HepG2 (cell line): ENCODE data around the gene CTDSP1. TPM values are rescaled to one million over a fixed set of nuclear protein-coding genes. Genes with fewer than 3 reads are reported as not detected.

ENCODE experiments used
- ATAC-seq: fragments of 200-7000 bp; cut with Tn5 transposase; 3 replicates; pipeline ENCODE4 v1.9.1; 2020; ENCODE audit warnings: mild to moderate bottlenecking, moderate library complexity
- BruUV-seq: library from RNA; stranded (reverse); fragments of 400-500 nt; replicated peaks from 2 replicates; lab custom pipeline; 2021; lab: Mats Ljungman, UMichigan
- CTCF ChIA-PET: fragments of 300-600 bp; formaldehyde crosslinking; extraction: SDS; loops from one replicate; lab custom pipeline; 2021; ENCODE audit warnings: low total read pairs, inconsistent platforms, low intra/inter-chr PET ratio; lab: Yijun Ruan, JAX
- POLR2A ChIA-PET: fragments of 350-600 bp; sonication (Branson Sonifier 250); formaldehyde crosslinking; loops from one replicate; lab custom pipeline; 2020; ENCODE audit warnings: antibody characterized with exemption, inconsistent platforms; lab: Yijun Ruan, JAX
- DNase-seq: peaks from one replicate; pipeline ENCODE4 v3.0.0-alpha.2; 2015; ENCODE audit warnings: low spot score
- FAIRE-seq: peaks from 3 replicates; lab custom pipeline; 2011; peaks lifted over from hg19 to GRCh38; lab: Jason Lieb, UNC
- H2AFZ ChIP-seq: one replicate; pipeline ENCODE4 v1.6.1; 2011; ENCODE audit warnings: low read length, inconsistent platforms
- H3K27ac ChIP-seq: fragments of 300-600 bp; 3 replicates; pipeline ENCODE4 v1.8.0; 2011; ENCODE audit warnings: mixed run types, mild to moderate bottlenecking, mixed read lengths, low read length, inconsistent platforms; ENCODE audit not compliant: insufficient read depth; ENCODE audit errors: extremely low read length
- H3K27me3 ChIP-seq, 2 experiments: fragments of 200-600 bp in 1 of 2; 2 replicates in 1 of 2; 3 replicates in 1 of 2; pipeline versions ENCODE4 v1.6.0 to v1.8.0; 2011; ENCODE audit warnings: low read length in 2 of 2, mild to moderate bottlenecking in 2 of 2, moderate library complexity in 2 of 2, inconsistent platforms in 1 of 2; ENCODE audit not compliant: insufficient read depth in 2 of 2, control insufficient read depth in 1 of 2
- H3K36me3 ChIP-seq, 2 experiments: fragments of 200-600 bp in 1 of 2; replicated peaks in 1 of 2; 2 replicates in 1 of 2; 3 replicates in 1 of 2; pipeline versions ENCODE4 v1.5.1 to v1.8.0; 2011; ENCODE audit warnings: low read length in 2 of 2, inconsistent platforms in 1 of 2; ENCODE audit not compliant: insufficient read depth in 2 of 2, control insufficient read depth in 1 of 2
- H3K4me1 ChIP-seq: 2 replicates; pipeline ENCODE4 v1.5.1; 2012; ENCODE audit warnings: low read length, inconsistent platforms; ENCODE audit not compliant: insufficient read depth
- H3K4me2 ChIP-seq: 2 replicates; pipeline ENCODE4 v1.6.0; 2011; ENCODE audit warnings: low read depth, low read length, inconsistent platforms
- H3K4me3 ChIP-seq, 3 experiments: fragments of 200-600 bp in 1 of 3; sonication (generic), shearing (Covaris generic) in 1 of 3; replicated peaks in 1 of 3; 2 replicates each; pipeline ENCODE4 v1.5.1; 2011 to 2016; ENCODE audit warnings: low read length in 3 of 3, inconsistent platforms in 2 of 3, low read depth in 2 of 3, mild to moderate bottlenecking in 2 of 3, control low read depth in 1 of 3, mixed read lengths in 1 of 3; ENCODE audit not compliant: insufficient read depth in 1 of 3
- H3K79me2 ChIP-seq: one replicate; pipeline ENCODE4 v1.6.1; 2011; ENCODE audit warnings: low read length, inconsistent platforms; ENCODE audit not compliant: insufficient read depth
- H3K9ac ChIP-seq: 2 replicates; pipeline ENCODE4 v1.6.0; 2011; ENCODE audit warnings: mild to moderate bottlenecking, low read depth, low read length, inconsistent platforms; ENCODE audit not compliant: insufficient read depth
- H3K9me3 ChIP-seq: 2 replicates; pipeline ENCODE4 v1.5.1; 2012; ENCODE audit warnings: mild to moderate bottlenecking, low read length
- H4K20me1 ChIP-seq: 2 replicates; pipeline ENCODE4 v1.6.0; 2011; ENCODE audit warnings: inconsistent platforms, mild to moderate bottlenecking, low read length, moderate library complexity; ENCODE audit not compliant: insufficient read depth
- CEBPB ChIP-seq: IDR thresholded peaks from 2 replicates; pipeline ENCODE4 v1.6.1; 2011; ENCODE audit warnings: low read depth, low read length, improper control_type of control experiment, borderline replicate concordance
- GABPA ChIP-seq, 2 experiments: IDR thresholded peaks; 2 replicates each; pipeline ENCODE4 v1.6.1; 2011 to 2016; ENCODE audit warnings: low read depth in 2 of 2, low read length in 1 of 2, missing biosample characterization in 1 of 2, missing genetic modification characterization in 1 of 2
- KDM1A ChIP-seq: IDR thresholded peaks from 2 replicates; pipeline ENCODE4 v1.6.1; 2016; ENCODE audit warnings: missing compliant biosample characterization
- KDM4B ChIP-seq: sonication (generic); formaldehyde crosslinking; IDR thresholded peaks from 2 replicates; pipeline ENCODE4 v1.4.0; 2020; ENCODE audit warnings: missing genetic modification reagents
- NFE2L1 ChIP-seq: sonication (generic); formaldehyde crosslinking; IDR thresholded peaks from 2 replicates; pipeline ENCODE4 v1.4.0; 2020; ENCODE audit warnings: missing genetic modification reagents, mild to moderate bottlenecking, borderline replicate concordance
- SNRNP70 ChIP-seq: fragments of 200-400 bp; formaldehyde crosslinking; IDR thresholded peaks from 2 replicates; pipeline ENCODE4 v1.6.1; 2017; ENCODE audit warnings: mild to moderate bottlenecking, low read depth, low read length, moderate library complexity
- SOX5 ChIP-seq: IDR thresholded peaks from 2 replicates; pipeline ENCODE4 v1.6.1; 2016; ENCODE audit warnings: borderline replicate concordance
- ZKSCAN8 ChIP-seq: IDR thresholded peaks from 2 replicates; pipeline ENCODE4 v1.6.1; 2016; ENCODE audit warnings: borderline replicate concordance, missing genetic modification reagents, missing compliant biosample characterization
- ZNF589 ChIP-seq: sonication (generic); formaldehyde crosslinking; conservative IDR thresholded peaks from 2 replicates; pipeline ENCODE4 v1.8.0; 2022; ENCODE audit warnings: mild to moderate bottlenecking, moderate library complexity, missing genetic modification reagents
- ZNF614 ChIP-seq: IDR thresholded peaks from 2 replicates; pipeline ENCODE4 v1.6.1; 2018; ENCODE audit warnings: missing biosample characterization, missing genetic modification reagents, inconsistent platforms, borderline replicate concordance
- ZNF619 ChIP-seq: sonication (generic); formaldehyde crosslinking; IDR thresholded peaks from 2 replicates; pipeline ENCODE4 v1.4.0; 2020; ENCODE audit warnings: mild to moderate bottlenecking, missing genetic modification reagents
- ZNF629 ChIP-seq: sonication (generic); formaldehyde crosslinking; conservative IDR thresholded peaks from 2 replicates; pipeline ENCODE4 v1.5.0; 2020; ENCODE audit warnings: missing genetic modification reagents
- ZNF747 ChIP-seq: sonication (generic); formaldehyde crosslinking; IDR thresholded peaks from 2 replicates; pipeline ENCODE4 v1.8.1; 2023; ENCODE audit warnings: missing genetic modification reagents, mild to moderate bottlenecking, borderline replicate concordance
- WGBS: methylation state at CpG from one replicate; pipeline ENCODE4 v1.1.6; 2017; ENCODE audit warnings: low lambda C conversion rate; 5-methylcytosine and 5-hydroxymethylcytosine counted together
- in situ Hi-C: cut with HindIII; loops from 2 replicates; pipeline ENCODE4 v1.10.0; 2017; ENCODE audit warnings: low pct_unique_long_range_greater_than_20kb; ENCODE audit not compliant: extremely low pct_ligation_motif_present
- intact Hi-C: fragments of 100-400 bp; cut with micrococcal nuclease; formaldehyde crosslinking; loops from one replicate; pipeline ENCODE4 v1.10.0; 2022; ENCODE audit not compliant: unreplicated experiment
- polyA plus RNA-seq, 8 experiments: library from polyadenylated mRNA; depleted of rRNA in 3 of 8; stranded (reverse) in 7 of 8; unstranded in 1 of 8; fragments of >200 nt; fragmentation: Illumina TruSeq in 4 of 8; extraction: Trizol in 4 of 8; gene quantifications; 2 replicates each; pipeline versions ENCODE4 v1.2.1 to v1.2.3, GENCODE V29; 2011 to 2016; ENCODE audit warnings: low read depth in 4 of 8, missing spikeins in 1 of 8, mixed read lengths in 1 of 8; ENCODE audit not compliant: insufficient read depth in 1 of 8
- total RNA-seq, 5 experiments: library from RNA; depleted of rRNA; stranded (reverse); fragments of >200 nt; fragmentation: Illumina TruSeq; extraction: Trizol; gene quantifications; 2 replicates each; pipeline ENCODE4 v1.2.3, GENCODE V29; 2016; ENCODE audit warnings: low read depth in 1 of 5
- TF ChIP-seq, protein P1 (sequence below): sonication (generic); formaldehyde crosslinking; IDR thresholded peaks from 2 replicates; pipeline ENCODE4 v1.5.0; 2020; ENCODE audit warnings: mild to moderate bottlenecking, missing genetic modification reagents

The CTDSP1 gene
- total and polyA plus RNA-seq, 2 of the 13 experiments (the other 11 are each of a cell fraction or from before 2014, with no cell fraction given): 91.0 to 268 TPM

DNA sequence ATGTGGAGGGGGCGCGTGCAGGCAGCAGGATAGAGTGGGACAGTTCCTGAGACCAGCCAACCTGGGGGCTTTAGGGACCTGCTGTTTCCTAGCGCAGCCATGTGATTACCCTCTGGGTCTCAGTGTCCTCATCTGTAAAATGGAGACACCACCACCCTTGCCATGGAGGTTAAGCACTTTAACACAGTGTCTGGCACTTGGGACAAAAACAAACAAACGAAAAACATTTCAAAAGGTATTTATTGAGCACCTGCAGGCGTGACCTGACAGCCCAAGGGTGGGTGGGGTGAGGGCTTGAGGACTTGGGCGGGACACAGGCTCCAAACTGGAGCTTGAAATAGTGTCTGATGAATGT, 4.6 kb upstream of the CTDSP1 start:
- CTCF ChIA-PET: interaction anchor here (1.2 to 2.8 kb wide), 3 partner anchors 94 to 122 kb away, joined by 6 to 36 read pairs (median 7); partner anchors contain the start of gene TMBIM1
- no peaks in the 10 kb centered on the region for H3K36me3 ChIP-seq
- no peak for DNase-seq
- H3K27ac ChIP-seq: no peak overlapping the region
- no peaks in the 10 kb centered on the region; a peak in 1 of 5 replicates for H3K27me3 ChIP-seq
- no peak overlapping the region for H3K9ac ChIP-seq
- peaks cover 19% of the 10 kb centered on the region for H3K79me2 ChIP-seq
- no peak for FAIRE-seq
- in situ Hi-C loops (loop anchor here (5.0 kb wide), 1 partner anchor 103 kb away; the partner anchor contains the start of gene TMBIM1), intact Hi-C loops (loop anchor here (5.0 to 10.0 kb wide), 2 partner anchors 172 to 210 kb away; partner anchors contain the start of genes CNOT9 and USP37)
- TF ChIP-seq ZNF629 (CRISPR knock-in tag) (peak; percentile 89), ZNF589 (CRISPR knock-in tag) (0 out of 2 replicates have a peak, but pooled peaks have one; percentile 26), ZNF619 (0 out of 2 replicates have a peak, but pooled peaks have one; percentile 6), KDM4B (no peak), KDM1A (CRISPR knock-in tag) (0 out of 2 replicates have a peak, but pooled peaks have one; percentile 27)
- ATAC-seq: no peak
- H3K4me3 ChIP-seq: no peak overlapping the region; a peak in 1 of 6 replicates
- no peaks in the 10 kb centered on the region for H3K9me3 ChIP-seq
- no peak overlapping the region for H2AFZ ChIP-seq
- no peaks in the 10 kb centered on the region for H4K20me1 ChIP-seq
- WGBS: 50% methylated on average over 6 of the region's 6 CpGs
- H3K4me1 ChIP-seq: peaks cover 48% of the 10 kb centered on the region
- POLR2A ChIA-PET: interaction anchor here (0.6 to 2.9 kb wide), 2 partner anchors 97 to 103 kb away, joined by 3 to 37 read pairs; partner anchors contain the start of gene TMBIM1
- no TSS peak for BruUV-seq
- peak overlapping the region; percentile 98; the same call in 1 of the 2 replicates for H3K4me2 ChIP-seq

DNA sequence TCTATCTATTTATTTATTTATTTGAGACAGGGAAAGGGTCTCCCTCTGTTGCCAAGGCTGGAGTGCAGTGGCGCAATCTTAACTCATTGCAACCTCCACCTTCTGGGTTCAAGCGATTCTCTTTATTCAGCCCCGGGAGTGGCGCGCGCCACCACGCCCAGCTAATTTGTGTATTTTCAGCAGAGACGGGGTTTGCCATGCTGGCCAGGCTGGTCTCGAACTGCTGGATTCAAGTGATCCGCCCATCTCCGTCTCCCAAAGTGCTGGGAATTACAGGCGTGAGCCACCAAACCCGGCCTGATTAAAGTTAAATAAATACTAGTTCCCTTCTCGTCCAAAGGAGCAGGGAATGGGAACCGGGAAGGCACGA, 4.2 kb upstream of the CTDSP1 start:
- BruUV-seq: no TSS peak
- Histone ChIP-seq H3K4me3 (peak overlapping the region; percentile 9 to 97 (median 85); a peak in 5 of 6 replicates), H3K27ac (peak overlapping the region; percentile 2), H3K9me3 (no peaks in the 10 kb centered on the region), H4K20me1 (no peaks in the 10 kb centered on the region), H3K9ac (peak overlapping the region; percentile 23; the same call in 1 of the 2 replicates), H2AFZ (no peak overlapping the region), H3K4me1 (peaks cover 44% of the 10 kb centered on the region), H3K27me3 (no peaks in the 10 kb centered on the region; a peak in 1 of 5 replicates), H3K4me2 (peak overlapping the region; percentile 98), H3K36me3 (no peaks in the 10 kb centered on the region), H3K79me2 (peaks cover 22% of the 10 kb centered on the region)
- ChIA-PET POLR2A (interaction anchor here (0.6 to 2.9 kb wide), 13 partner anchors 8 to 125 kb away, joined by 3 to 37 read pairs (median 4); partner anchors contain the start of genes AAMP, CATIP, PNKD and TMBIM1), CTCF (interaction anchor here (1.2 to 2.8 kb wide), 4 partner anchors 94 to 123 kb away, joined by 6 to 36 read pairs (median 8); partner anchors contain the start of gene TMBIM1)
- FAIRE-seq: peak; percentile 8
- 44% methylated on average over 16 of the region's 16 CpGs for WGBS
- in situ Hi-C loops (loop anchor here (5.0 kb wide), 1 partner anchor 103 kb away; the partner anchor contains the start of gene TMBIM1), intact Hi-C loops (loop anchor here (5.0 to 10.0 kb wide), 2 partner anchors 172 to 211 kb away; partner anchors contain the start of genes CNOT9 and USP37)
- DNase-seq: no peak
- no peak for ATAC-seq
- peak; percentile 39; the same call in 1 of the 2 replicates for TF ChIP-seq CEBPB
- TF ChIP-seq ZNF614 (CRISPR knock-in tag): no peak
- no peak for TF ChIP-seq ZNF747 (CRISPR knock-in tag)
- no peak for TF ChIP-seq NFE2L1 (CRISPR knock-in tag)
- TF ChIP-seq ZKSCAN8 (CRISPR knock-in tag): no peak
- TF ChIP-seq, protein P1, sequence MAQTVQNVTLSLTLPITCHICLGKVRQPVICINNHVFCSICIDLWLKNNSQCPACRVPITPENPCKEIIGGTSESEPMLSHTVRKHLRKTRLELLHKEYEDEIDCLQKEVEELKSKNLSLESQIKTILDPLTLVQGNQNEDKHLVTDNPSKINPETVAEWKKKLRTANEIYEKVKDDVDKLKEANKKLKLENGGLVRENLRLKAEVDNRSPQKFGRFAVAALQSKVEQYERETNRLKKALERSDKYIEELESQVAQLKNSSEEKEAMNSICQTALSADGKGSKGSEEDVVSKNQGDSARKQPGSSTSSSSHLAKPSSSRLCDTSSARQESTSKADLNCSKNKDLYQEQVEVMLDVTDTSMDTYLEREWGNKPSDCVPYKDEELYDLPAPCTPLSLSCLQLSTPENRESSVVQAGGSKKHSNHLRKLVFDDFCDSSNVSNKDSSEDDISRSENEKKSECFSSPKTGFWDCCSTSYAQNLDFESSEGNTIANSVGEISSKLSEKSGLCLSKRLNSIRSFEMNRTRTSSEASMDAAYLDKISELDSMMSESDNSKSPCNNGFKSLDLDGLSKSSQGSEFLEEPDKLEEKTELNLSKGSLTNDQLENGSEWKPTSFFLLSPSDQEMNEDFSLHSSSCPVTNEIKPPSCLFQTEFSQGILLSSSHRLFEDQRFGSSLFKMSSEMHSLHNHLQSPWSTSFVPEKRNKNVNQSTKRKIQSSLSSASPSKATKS (CRISPR knock-in tag): 0 out of 2 replicates have a peak, but pooled peaks have one; percentile 15
- no peak for TF ChIP-seq GABPA (IDR thresholded peaks at IDR 0.05; ENCODE audit: low read depth, low read length)
- TF ChIP-seq GABPA (CRISPR knock-in tag; IDR thresholded peaks at IDR 0.05; ENCODE audit: low read depth): no peak
- no peak for TF ChIP-seq SNRNP70
- no peak for TF ChIP-seq SOX5
